ENCODE results near the gene PI4KB.
A peak's percentile ranks its signal among the peaks of the same experiment; 100 is the strongest.

PI4KB gene

GRCh38 chr1:151311011-151311410 is 16.2 kb downstream of the PI4KB start:
- Mint-ChIP-seq H3K9me3 (no peaks in the 10 kb centered on the region), H3K4me1 (peaks cover 23% of the 10 kb centered on the region), H3K27ac (peak overlapping the region; percentile 49), H3K36me3 (peaks cover 41% of the 10 kb centered on the region), H3K4me3 (no peak overlapping the region), H3K27me3 (no peaks in the 10 kb centered on the region)
- no peak for ATAC-seq (ENCODE audit: low read depth)
- DNase-seq (ENCODE audit: low spot score in 2 of 2), result no peak

GRCh38 chr1:151309811-151310323 is 17.3 kb downstream of the PI4KB start:
- DNase-seq (ENCODE audit: low spot score in 2 of 2) (no peak), ATAC-seq (ENCODE audit: low read depth) (no peak)
- Mint-ChIP-seq H3K27me3 (no peaks in the 10 kb centered on the region), H3K27ac (peak overlapping the region; percentile 45), H3K36me3 (peaks cover 46% of the 10 kb centered on the region), H3K4me1 (peaks cover 19% of the 10 kb centered on the region), H3K4me3 (no peak overlapping the region), H3K9me3 (no peaks in the 10 kb centered on the region)

GRCh38 chr1:151294742-151295462 is 32.3 kb downstream of the PI4KB start:
- Mint-ChIP-seq H3K9me3 (no peaks in the 10 kb centered on the region), H3K4me1 (no peaks in the 10 kb centered on the region), H3K27me3 (no peaks in the 10 kb centered on the region), H3K36me3 (peaks cover 29% of the 10 kb centered on the region), H3K4me3 (no peak overlapping the region), H3K27ac (no peak overlapping the region)
- no peak for ATAC-seq (ENCODE audit: low read depth)
- DNase-seq (ENCODE audit: low spot score in 2 of 2), result no peak

GRCh38 chr1:151293093-151293492 is 34.1 kb downstream of the PI4KB start:
- H3K4me1 Mint-ChIP-seq, result peaks cover 11% of the 10 kb centered on the region
- H3K36me3 Mint-ChIP-seq, result peaks cover 18% of the 10 kb centered on the region
- H3K9me3 Mint-ChIP-seq, result no peaks in the 10 kb centered on the region
- H3K4me3 Mint-ChIP-seq, result no peak overlapping the region
- no peaks in the 10 kb centered on the region for H3K27me3 Mint-ChIP-seq
- DNase-seq (ENCODE audit: low spot score in 2 of 2) (no peak), ATAC-seq (ENCODE audit: low read depth) (no peak)
- H3K27ac Mint-ChIP-seq, result peak overlapping the region; percentile 84

GRCh38 chr1:151292207-151293030 is 34.8 kb downstream of the PI4KB start:
- no peak for DNase-seq (ENCODE audit: low spot score in 2 of 2)
- ATAC-seq (ENCODE audit: low read depth), result peak; percentile 56
- Mint-ChIP-seq H3K27me3 (no peaks in the 10 kb centered on the region), H3K4me1 (peaks cover 11% of the 10 kb centered on the region), H3K4me3 (no peak overlapping the region), H3K27ac (peak overlapping the region; percentile 84), H3K9me3 (no peaks in the 10 kb centered on the region), H3K36me3 (peaks cover 17% of the 10 kb centered on the region)

GRCh38 chr1:151290709-151291303 is 36.4 kb downstream of the PI4KB start:
- Mint-ChIP-seq H3K9me3 (no peaks in the 10 kb centered on the region), H3K4me3 (no peak overlapping the region), H3K27me3 (no peaks in the 10 kb centered on the region), H3K27ac (peak overlapping the region; percentile 53), H3K36me3 (peaks cover 17% of the 10 kb centered on the region), H3K4me1 (peaks cover 16% of the 10 kb centered on the region)
- no peak for DNase-seq (ENCODE audit: low spot score in 2 of 2)
- no peak for ATAC-seq (ENCODE audit: low read depth)

- DNase-seq (ENCODE audit: low spot score in 2 of 2) (no peak), ATAC-seq (ENCODE audit: low read depth) (no peak)
- Mint-ChIP-seq H3K4me1 (peaks cover 16% of the 10 kb centered on the region), H3K4me3 (no peak overlapping the region), H3K9me3 (no peaks in the 10 kb centered on the region), H3K27me3 (no peaks in the 10 kb centered on the region), H3K36me3 (peaks cover 14% of the 10 kb centered on the region), H3K27ac (peak overlapping the region; percentile 53)
These were observed 37.1 kb downstream of the PI4KB start for GRCh38 chr1:151289991-151290708.

- Mint-ChIP-seq H3K36me3 (peaks cover 13% of the 10 kb centered on the region), H3K27me3 (no peaks in the 10 kb centered on the region), H3K4me1 (peaks cover 19% of the 10 kb centered on the region), H3K27ac (no peak overlapping the region), H3K4me3 (no peak overlapping the region), H3K9me3 (no peaks in the 10 kb centered on the region)
- DNase-seq (ENCODE audit: low spot score in 2 of 2) (peak in 1 of 2 donors; percentile 13), ATAC-seq (ENCODE audit: low read depth) (no peak)
These were observed 37.9 kb downstream of the PI4KB start for GRCh38 chr1:151289080-151289935.

- ATAC-seq (ENCODE audit: low read depth) (no peak), DNase-seq (ENCODE audit: low spot score in 2 of 2) (no peak)
- Mint-ChIP-seq H3K9me3 (no peaks in the 10 kb centered on the region), H3K4me3 (no peak overlapping the region), H3K36me3 (peaks cover 8% of the 10 kb centered on the region), H3K27me3 (no peaks in the 10 kb centered on the region), H3K4me1 (peaks cover 27% of the 10 kb centered on the region), H3K27ac (no peak overlapping the region)
These were observed 38.7 kb downstream of the PI4KB start for GRCh38 chr1:151288502-151288901.

- no peaks in the 10 kb centered on the region for H3K27me3 Mint-ChIP-seq
- peaks cover 8% of the 10 kb centered on the region for H3K36me3 Mint-ChIP-seq
- no peak for DNase-seq (ENCODE audit: low spot score in 2 of 2)
- no peak for ATAC-seq (ENCODE audit: low read depth)
- no peaks in the 10 kb centered on the region for H3K9me3 Mint-ChIP-seq
- H3K4me1 Mint-ChIP-seq, result peaks cover 33% of the 10 kb centered on the region
- H3K4me3 Mint-ChIP-seq, result no peak overlapping the region
- no peak overlapping the region for H3K27ac Mint-ChIP-seq
These were observed 39.3 kb downstream of the PI4KB start for GRCh38 chr1:151287767-151288500.

- H3K27ac Mint-ChIP-seq, result no peak overlapping the region
- DNase-seq (ENCODE audit: low spot score in 2 of 2) (no peak), ATAC-seq (ENCODE audit: low read depth) (no peak)
- H3K36me3 Mint-ChIP-seq, result peaks cover 5% of the 10 kb centered on the region
- H3K9me3 Mint-ChIP-seq, result no peaks in the 10 kb centered on the region
- H3K27me3 Mint-ChIP-seq, result no peaks in the 10 kb centered on the region
- peaks cover 33% of the 10 kb centered on the region for H3K4me1 Mint-ChIP-seq
- H3K4me3 Mint-ChIP-seq, result no peak overlapping the region
These were observed 39.9 kb downstream of the PI4KB start for GRCh38 chr1:151287341-151287699.

GRCh38 chr1:151286619-151287340 is 40.4 kb downstream of the PI4KB start:
- DNase-seq (ENCODE audit: low spot score in 2 of 2) (no peak), ATAC-seq (ENCODE audit: low read depth) (no peak)
- H3K4me1 Mint-ChIP-seq, result peaks cover 33% of the 10 kb centered on the region
- no peaks in the 10 kb centered on the region for H3K27me3 Mint-ChIP-seq
- peaks cover 5% of the 10 kb centered on the region for H3K36me3 Mint-ChIP-seq
- no peak overlapping the region for H3K27ac Mint-ChIP-seq
- H3K4me3 Mint-ChIP-seq, result no peak overlapping the region
- H3K9me3 Mint-ChIP-seq, result no peaks in the 10 kb centered on the region

Data from memory B cell (primary cell).